IMR-90 (cell line): ENCODE results near the gene CLEC3B. TPM values are rescaled to one million over a fixed set of nuclear protein-coding genes. Genes with fewer than 3 reads are reported as not detected.

Experiments used
- ATAC-seq: fragments of 200-7000 bp; cut with Tn5 transposase; 2 replicates; pipeline ENCODE4 v1.9.1; 2020; ENCODE audit warnings: low read depth, mild to moderate bottlenecking, moderate library complexity
- BruUV-seq: library from RNA; stranded (reverse); fragments of 400-500 nt; replicated peaks from 2 replicates; lab custom pipeline; 2021; lab: Mats Ljungman, UMichigan
- CTCF ChIA-PET: fragments of 300-600 bp; formaldehyde crosslinking; extraction: SDS; loops from one replicate; lab custom pipeline; 2021; ENCODE audit warnings: antibody characterized with exemption; lab: Yijun Ruan, JAX
- POLR2A ChIA-PET: fragments of 300-600 bp; sonication (Branson Sonifier 250); formaldehyde crosslinking; loops from one replicate; lab custom pipeline; 2022; ENCODE audit warnings: antibody characterized with exemption; ENCODE audit not compliant: unreplicated experiment; lab: Charles Lee
- DNase-seq: peaks from one replicate; pipeline ENCODE4 v3.0.0; 2013
- H2AFZ ChIP-seq: replicated peaks from 2 replicates; pipeline ENCODE3; 2013; ENCODE audit warnings: low read length, mild to moderate bottlenecking; ENCODE audit not compliant: poor library complexity
- H2AK5ac ChIP-seq: 2 replicates; pipeline ENCODE4 v1.6.1; 2013; ENCODE audit warnings: low read depth, low read length, inconsistent platforms
- H2AK9ac ChIP-seq: replicated peaks from 2 replicates; pipeline ENCODE3; 2013; ENCODE audit warnings: mild to moderate bottlenecking, low read depth, low read length, moderate library complexity; ENCODE audit not compliant: poor library complexity
- H2BK120ac ChIP-seq: 2 replicates; pipeline ENCODE4 v1.6.1; 2013; ENCODE audit warnings: low read depth, low read length, inconsistent platforms
- H2BK15ac ChIP-seq: 3 replicates; pipeline ENCODE4 v1.6.1; 2013; ENCODE audit warnings: low read depth, low read length, inconsistent platforms
- H2BK20ac ChIP-seq: 2 replicates; pipeline ENCODE4 v1.6.1; 2013; ENCODE audit warnings: low read depth, mild to moderate bottlenecking, inconsistent platforms, low read length, moderate library complexity
- H2BK5ac ChIP-seq: 2 replicates; pipeline ENCODE4 v1.6.1; 2013; ENCODE audit warnings: mild to moderate bottlenecking, low read depth, low read length, inconsistent platforms; ENCODE audit not compliant: poor library complexity, severe bottlenecking
- H3K14ac ChIP-seq: replicated peaks from 2 replicates; pipeline ENCODE4 v1.6.1; 2013; ENCODE audit warnings: low read depth, low read length, inconsistent platforms
- H3K18ac ChIP-seq: 2 replicates; pipeline ENCODE4 v1.6.1; 2013; ENCODE audit warnings: low read depth, low read length, control low read depth
- H3K23ac ChIP-seq: 2 replicates; pipeline ENCODE4 v1.6.1; 2013; ENCODE audit warnings: low read depth, low read length, inconsistent platforms
- H3K27ac ChIP-seq: 2 replicates; pipeline ENCODE4 v1.5.1; 2013; ENCODE audit warnings: mild to moderate bottlenecking, control low read depth, low read length; ENCODE audit not compliant: insufficient read depth
- H3K27me3 ChIP-seq: 2 replicates; pipeline ENCODE4 v1.6.1; 2013; ENCODE audit warnings: low read length; ENCODE audit not compliant: control insufficient read depth, insufficient read depth
- H3K36me3 ChIP-seq: 2 replicates; pipeline ENCODE4 v1.6.1; 2013; ENCODE audit warnings: low read length, mixed read lengths; ENCODE audit not compliant: control insufficient read depth, insufficient read depth
- H3K4ac ChIP-seq: 2 replicates; pipeline ENCODE4 v1.6.1; 2013; ENCODE audit warnings: low read depth, low read length, inconsistent platforms
- H3K4me1 ChIP-seq: 2 replicates; pipeline ENCODE4 v1.6.1; 2013; ENCODE audit warnings: low read length, mixed read lengths; ENCODE audit not compliant: control insufficient read depth, insufficient read depth
- H3K4me2 ChIP-seq: 2 replicates; pipeline ENCODE4 v1.6.1; 2013; ENCODE audit warnings: low read depth, mild to moderate bottlenecking, control low read depth, low read length, moderate library complexity
- H3K4me3 ChIP-seq: 2 replicates; pipeline ENCODE4 v1.5.1; 2013; ENCODE audit warnings: low read depth, mild to moderate bottlenecking, control low read depth, low read length, moderate library complexity; ENCODE audit not compliant: insufficient read depth
- H3K56ac ChIP-seq: 2 replicates; pipeline ENCODE4 v1.6.1; 2013; ENCODE audit warnings: low read length, inconsistent platforms; ENCODE audit not compliant: insufficient read depth; ENCODE audit errors: extremely low read depth
- H3K79me1 ChIP-seq, 2 experiments: 2 replicates each; pipeline ENCODE4 v1.6.1; 2013; ENCODE audit warnings: low read length in 2 of 2, inconsistent platforms in 1 of 2, low read depth in 1 of 2
- H3K9ac ChIP-seq: 2 replicates; pipeline ENCODE4 v1.6.1; 2013; ENCODE audit warnings: low read depth, low read length, control low read depth
- H3K9me1 ChIP-seq: 2 replicates; pipeline ENCODE4 v1.6.1; 2013; ENCODE audit warnings: low read length, inconsistent platforms; ENCODE audit not compliant: insufficient read depth
- H3K9me3 ChIP-seq: 2 replicates; pipeline ENCODE4 v1.6.1; 2013; ENCODE audit warnings: low read length; ENCODE audit not compliant: control insufficient read depth, insufficient read depth
- H4K20me1 ChIP-seq: 2 replicates; pipeline ENCODE4 v1.6.1; 2013; ENCODE audit warnings: low read length, inconsistent platforms; ENCODE audit not compliant: insufficient read depth
- H4K5ac ChIP-seq: 2 replicates; pipeline ENCODE4 v1.6.1; 2013; ENCODE audit warnings: mild to moderate bottlenecking, low read depth, low read length, control low read depth
- H4K8ac ChIP-seq, 2 experiments: 2 replicates each; pipeline ENCODE4 v1.6.1; 2013; ENCODE audit warnings: low read depth in 2 of 2, low read length in 2 of 2, control low read depth in 1 of 2, inconsistent platforms in 1 of 2
- H4K91ac ChIP-seq: 2 replicates; pipeline ENCODE4 v1.6.1; 2013; ENCODE audit warnings: low read depth, low read length, inconsistent platforms; ENCODE audit not compliant: insufficient read depth
- BHLHE40 ChIP-seq: fragments of 150-350 bp; IDR thresholded peaks from 2 replicates; pipeline ENCODE4 v1.6.1; 2016; ENCODE audit warnings: mild to moderate bottlenecking, low read depth, low read length
- CEBPB ChIP-seq: IDR thresholded peaks from 2 replicates; pipeline ENCODE4 v1.6.1; 2012; ENCODE audit warnings: low read depth, low read length, improper control_type of control experiment
- CHD1 ChIP-seq: IDR thresholded peaks from 2 replicates; pipeline ENCODE4 v1.6.1; 2012; ENCODE audit warnings: low read depth, low read length, improper control_type of control experiment
- CTCF ChIP-seq: conservative IDR thresholded peaks from 2 replicates; pipeline ENCODE4 v1.5.1; 2012; ENCODE audit warnings: mild to moderate bottlenecking, low read depth, low read length, improper control_type of control experiment
- ELK1 ChIP-seq: fragments of 150-350 bp; IDR thresholded peaks from 2 replicates; pipeline ENCODE4 v1.6.1; 2016; ENCODE audit warnings: low read depth, mild to moderate bottlenecking, low read length, moderate library complexity, borderline replicate concordance
- MAFK ChIP-seq: IDR thresholded peaks from 2 replicates; pipeline ENCODE4 v1.6.1; 2012; ENCODE audit warnings: low read depth, low read length, improper control_type of control experiment
- MAZ ChIP-seq: IDR thresholded peaks from 2 replicates; pipeline ENCODE4 v1.6.1; 2012; ENCODE audit warnings: low read depth, mild to moderate bottlenecking, low read length, improper control_type of control experiment, moderate library complexity, borderline replicate concordance
- MXI1 ChIP-seq: IDR thresholded peaks from 2 replicates; pipeline ENCODE4 v1.6.1; 2012; ENCODE audit warnings: low read depth, mild to moderate bottlenecking, low read length, moderate library complexity, borderline replicate concordance
- NFE2L2 ChIP-seq: fragments of 150-350 bp; IDR thresholded peaks from 2 replicates; pipeline ENCODE4 v1.6.1; 2016; ENCODE audit warnings: low read depth, mild to moderate bottlenecking, low read length
- POLR2A ChIP-seq: IDR thresholded peaks from 2 replicates; pipeline ENCODE4 v1.6.1; 2012; ENCODE audit warnings: mild to moderate bottlenecking, low read depth, low read length
- RAD21 ChIP-seq: IDR thresholded peaks from 2 replicates; pipeline ENCODE4 v1.6.1; 2012; ENCODE audit warnings: low read length, improper control_type of control experiment
- RCOR1 ChIP-seq: IDR thresholded peaks from 2 replicates; pipeline ENCODE4 v1.6.1; 2012; ENCODE audit warnings: mild to moderate bottlenecking, low read length, improper control_type of control experiment; ENCODE audit not compliant: insufficient replicate concordance
- RFX5 ChIP-seq: IDR thresholded peaks from 2 replicates; pipeline ENCODE4 v1.8.0; 2012; ENCODE audit warnings: low read depth, mild to moderate bottlenecking, low read length, moderate library complexity
- SMC3 ChIP-seq: fragments of 150-350 bp; IDR thresholded peaks from 2 replicates; pipeline ENCODE4 v1.6.1; 2016; ENCODE audit warnings: low read depth, mild to moderate bottlenecking, antibody characterized with exemption, low read length, moderate library complexity
- USF2 ChIP-seq: fragments of 150-350 bp; IDR thresholded peaks from 2 replicates; pipeline ENCODE4 v1.6.1; 2017; ENCODE audit warnings: mild to moderate bottlenecking, antibody characterized with exemption, low read length, low read depth
- WGBS, 2 experiments: methylation state at CpG; one replicate each; pipeline versions ENCODE4 v1.1.5 to v1.1.7; 2013; ENCODE audit warnings: missing lambda C conversion rate in 2 of 2; ENCODE audit not compliant: insufficient read length in 1 of 2; ENCODE audit errors: extremely low coverage in 2 of 2; 5-methylcytosine and 5-hydroxymethylcytosine counted together
- dilution Hi-C: fragments of 300-500 bp; cut with HindIII; formaldehyde crosslinking; loops from one replicate; pipeline ENCODE4 v1.14.3; 2018; ENCODE audit warnings: low sequenced_read_pairs; ENCODE audit not compliant: unreplicated experiment
- in situ Hi-C: fragments of 300-500 bp; cut with MboI; formaldehyde crosslinking; loops from 3 replicates; pipeline ENCODE4 v1.14.3; 2019; ENCODE audit warnings: low sequenced_read_pairs, inconsistent platforms, mixed read lengths
- intact Hi-C: fragments of 100-400 bp; cut with micrococcal nuclease; formaldehyde crosslinking; loops from 2 replicates; pipeline ENCODE4 v1.10.0; 2022
- polyA plus RNA-seq, 3 experiments: library from polyadenylated mRNA; depleted of rRNA; stranded (reverse); fragments of >200 nt; gene quantifications; 2 replicates each; pipeline ENCODE4 v1.2.3, GENCODE V29; 2012; ENCODE audit warnings: low replicate concordance in 1 of 3
- total RNA-seq: library from RNA; depleted of rRNA; stranded (reverse); fragments of >200 nt; gene quantifications from 2 replicates; pipeline ENCODE4 v1.2.3, GENCODE V29; 2012

CLEC3B gene
- total and polyA plus RNA-seq, 2 of the 4 experiments (the other 2 are of a cell fraction) = 3.6 to 13.2 TPM

GRCh38 chr3:45021524-45022297 is 4.4 kb upstream of the CLEC3B start:
- no peak overlapping the region for H3K18ac ChIP-seq
- peaks cover 8% of the 10 kb centered on the region for H3K4me1 ChIP-seq
- intact Hi-C loops = no loop called here
- no peak overlapping the region for H2AK9ac ChIP-seq
- no peak overlapping the region for H3K23ac ChIP-seq
- H3K9me3 ChIP-seq = no peaks in the 10 kb centered on the region
- no peak overlapping the region for H3K4ac ChIP-seq
- H3K79me1 ChIP-seq = no peaks in the 10 kb centered on the region
- H3K14ac ChIP-seq = no peak overlapping the region
- H2BK120ac ChIP-seq = no peak overlapping the region
- H3K4me3 ChIP-seq = no peak overlapping the region
- H2BK20ac ChIP-seq = no peak overlapping the region
- no peak overlapping the region for H2BK15ac ChIP-seq
- no peak overlapping the region for H3K56ac ChIP-seq
- POLR2A ChIA-PET = no interaction called here
- H4K91ac ChIP-seq = no peak overlapping the region
- H3K36me3 ChIP-seq = no peaks in the 10 kb centered on the region
- DNase-seq = no peak
- WGBS, 2 experiments = 100% methylated on average over 4 of the region's 12 CpGs; no CpG with 5 or more reads in 1 of the 2 experiments
- no peak overlapping the region for H2AK5ac ChIP-seq
- H3K27ac ChIP-seq = no peak overlapping the region
- CTCF ChIA-PET = no interaction called here
- no peaks in the 10 kb centered on the region for H4K20me1 ChIP-seq
- no peak overlapping the region for H4K8ac ChIP-seq
- no peak overlapping the region for H4K5ac ChIP-seq
- peaks cover 9% of the 10 kb centered on the region for H3K9me1 ChIP-seq
- ATAC-seq = no peak
- no peak overlapping the region for H3K9ac ChIP-seq
- TF ChIP-seq RFX5 = no peak
- no peak for TF ChIP-seq CHD1
- TF ChIP-seq MAFK = no peak
- no peak for TF ChIP-seq RAD21
- no peak for TF ChIP-seq NFE2L2
- TF ChIP-seq USF2 = no peak
- TF ChIP-seq CEBPB = no peak
- TF ChIP-seq BHLHE40 = no peak
- TF ChIP-seq CTCF = no peak
- TF ChIP-seq MXI1 = no peak
- no peak for TF ChIP-seq SMC3
- no peak for TF ChIP-seq RCOR1
- TF ChIP-seq ELK1 = no peak
- no peak for TF ChIP-seq POLR2A
- TF ChIP-seq MAZ = no peak
- no peak overlapping the region for H2BK5ac ChIP-seq
- in situ Hi-C loops = no loop called here
- H3K4me2 ChIP-seq = no peak overlapping the region
- BruUV-seq = no TSS peak
- no peaks in the 10 kb centered on the region for H3K27me3 ChIP-seq
- dilution Hi-C loops = no loop called here
- no peak overlapping the region for H2AFZ ChIP-seq
